Neuronal stem cell (in vitro differentiated cells): ENCODE results near the gene CHST15.
"Not testable (repeated sequence)": the region's sequence is repeated elsewhere in the genome, so short reads cannot be mapped to it uniquely, and the experiment has no call there.

Experiments used
- DNase-seq: peaks from one replicate; pipeline ENCODE4 v3.0.0-alpha.2; 2013; ENCODE audit warnings: low spot score
- H2AFZ ChIP-seq: one replicate; pipeline ENCODE4 v1.6.1; 2013; ENCODE audit warnings: mild to moderate bottlenecking, low read length, inconsistent platforms
- H2AK5ac ChIP-seq: 2 replicates; pipeline ENCODE4 v1.6.1; 2013; ENCODE audit warnings: low read depth, mild to moderate bottlenecking, inconsistent platforms, low read length, moderate library complexity, mixed read lengths
- H2BK120ac ChIP-seq: 2 replicates; pipeline ENCODE4 v1.6.1; 2013; ENCODE audit warnings: low read depth, mild to moderate bottlenecking, inconsistent platforms, low read length, moderate library complexity, mixed read lengths
- H2BK12ac ChIP-seq: one replicate; pipeline ENCODE4 v1.6.1; 2013; ENCODE audit warnings: low read length, inconsistent platforms
- H2BK15ac ChIP-seq: 2 replicates; pipeline ENCODE4 v1.6.1; 2013; ENCODE audit warnings: mild to moderate bottlenecking, low read length, inconsistent platforms, mixed read lengths
- H2BK5ac ChIP-seq: one replicate; pipeline ENCODE4 v1.6.1; 2013; ENCODE audit warnings: inconsistent platforms, mild to moderate bottlenecking, low read length, moderate library complexity
- H3K14ac ChIP-seq: one replicate; pipeline ENCODE4 v1.6.1; 2013; ENCODE audit warnings: low read length, inconsistent platforms
- H3K18ac ChIP-seq: 2 replicates; pipeline ENCODE4 v1.6.1; 2013; ENCODE audit warnings: low read length, inconsistent platforms
- H3K23ac ChIP-seq: 2 replicates; pipeline ENCODE4 v1.6.1; 2013; ENCODE audit warnings: low read depth, mild to moderate bottlenecking, mixed read lengths, low read length, inconsistent platforms; ENCODE audit not compliant: poor library complexity
- H3K27ac ChIP-seq: replicated peaks from 3 replicates; pipeline ENCODE4 v1.5.1; 2013; ENCODE audit warnings: low read length, inconsistent platforms
- H3K27me3 ChIP-seq, 3 experiments: 2 replicates each; pipeline ENCODE4 v1.6.1; 2013; ENCODE audit warnings: low read length in 3 of 3, mild to moderate bottlenecking in 2 of 3, inconsistent platforms in 1 of 3, low read depth in 1 of 3, mixed read lengths in 1 of 3, moderate library complexity in 1 of 3; ENCODE audit not compliant: control insufficient read depth in 3 of 3, insufficient read depth in 3 of 3
- H3K36me3 ChIP-seq, 2 donors: replicated peaks in 1 of 2; 2 replicates each; pipeline ENCODE4 v1.6.1; 2013; ENCODE audit warnings: low read length in 2 of 2; ENCODE audit not compliant: control insufficient read depth in 2 of 2, insufficient read depth in 2 of 2
- H3K4ac ChIP-seq: 2 replicates; pipeline ENCODE4 v1.6.1; 2013; ENCODE audit warnings: inconsistent platforms, mild to moderate bottlenecking, low read length, moderate library complexity
- H3K4me1 ChIP-seq, 2 donors: 1 replicate in 1 of 2; 2 replicates in 1 of 2; pipeline ENCODE4 v1.6.1; 2013; ENCODE audit warnings: low read length in 2 of 2, low read depth in 1 of 2; ENCODE audit not compliant: control insufficient read depth in 2 of 2, insufficient read depth in 1 of 2
- H3K4me2 ChIP-seq: one replicate; pipeline ENCODE4 v1.6.1; 2013; ENCODE audit warnings: mild to moderate bottlenecking, low read length, inconsistent platforms; ENCODE audit not compliant: insufficient read depth, poor library complexity, severe bottlenecking
- H3K4me3 ChIP-seq, 2 donors: 2 replicates each; pipeline ENCODE4 v1.5.1; 2013; ENCODE audit warnings: low read length in 2 of 2, mild to moderate bottlenecking in 2 of 2, inconsistent platforms in 1 of 2, moderate library complexity in 1 of 2
- H3K79me1 ChIP-seq: one replicate; pipeline ENCODE4 v1.6.1; 2013; ENCODE audit warnings: low read depth, mild to moderate bottlenecking, inconsistent platforms, low read length, moderate library complexity
- H3K9ac ChIP-seq: one replicate; pipeline ENCODE4 v1.6.1; 2013; ENCODE audit warnings: mild to moderate bottlenecking, low read depth, low read length, inconsistent platforms; ENCODE audit not compliant: poor library complexity
- H3K9me3 ChIP-seq, 2 donors: replicated peaks in 1 of 2; 2 replicates each; pipeline versions ENCODE3 to v1.6.1; 2013; ENCODE audit warnings: low read length in 2 of 2, mild to moderate bottlenecking in 2 of 2, inconsistent platforms in 1 of 2, low read depth in 1 of 2, mixed read lengths in 1 of 2, moderate library complexity in 1 of 2; ENCODE audit not compliant: control insufficient read depth in 2 of 2, insufficient read depth in 1 of 2
- H4K8ac ChIP-seq: one replicate; pipeline ENCODE4 v1.6.1; 2013; ENCODE audit warnings: low read depth, mild to moderate bottlenecking, inconsistent platforms, low read length, moderate library complexity
- H4K91ac ChIP-seq: one replicate; pipeline ENCODE4 v1.6.1; 2013; ENCODE audit warnings: low read length, low read depth, mild to moderate bottlenecking, inconsistent platforms; ENCODE audit not compliant: poor library complexity
- WGBS, 2 donors: extraction: QIAGEN DNeasy Blood & Tissue Kit; methylation state at CpG; one replicate each; pipeline ENCODE4 v1.1.7; 2013; ENCODE audit warnings: missing lambda C conversion rate in 2 of 2, mixed read lengths in 1 of 2; ENCODE audit not compliant: insufficient read length in 2 of 2, insufficient replicate concordance in 1 of 2; ENCODE audit errors: extremely low coverage in 2 of 2; 5-methylcytosine and 5-hydroxymethylcytosine counted together

Gene CHST15

DNA sequence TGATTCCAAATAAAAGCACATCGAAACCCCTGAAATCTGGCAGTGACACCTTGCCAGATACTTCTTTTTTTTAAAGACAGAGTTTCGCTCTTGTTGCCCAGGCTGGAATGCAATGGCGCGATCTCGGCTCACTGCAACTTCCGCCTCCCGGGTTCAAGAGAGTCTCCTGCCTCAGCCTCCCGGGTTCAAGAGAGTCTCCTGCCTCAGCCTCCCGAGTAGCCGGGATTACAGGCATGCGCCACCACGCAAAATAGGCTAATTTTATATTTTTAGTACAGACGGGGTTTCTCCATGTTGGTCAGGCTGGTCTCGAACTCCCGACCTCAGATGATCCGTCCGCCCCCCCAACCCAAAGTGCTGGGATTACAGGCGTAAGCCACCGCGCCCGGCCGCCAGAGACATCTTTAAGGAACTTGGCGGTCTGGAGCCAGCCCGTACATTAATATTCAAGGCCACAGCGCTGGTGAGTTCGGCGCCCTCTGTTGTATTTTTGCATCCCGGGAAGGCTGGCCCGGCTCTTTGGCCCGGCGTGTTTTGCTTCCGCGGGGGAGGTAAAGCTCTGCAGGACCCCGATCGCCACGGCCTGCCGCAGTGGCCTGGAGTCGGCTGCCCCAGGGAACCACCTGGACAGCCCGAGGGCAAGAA, 498 bp upstream of the CHST15 start:
- H3K9ac ChIP-seq, H3K9me3 ChIP-seq, H2AK5ac ChIP-seq, H2BK15ac ChIP-seq, H4K91ac ChIP-seq, H2BK120ac ChIP-seq, H2BK5ac ChIP-seq, H3K4ac ChIP-seq, H3K27ac ChIP-seq, H3K14ac ChIP-seq, H4K8ac ChIP-seq, H3K36me3 ChIP-seq, H3K79me1 ChIP-seq, DNase-seq, H2BK12ac ChIP-seq, H3K23ac ChIP-seq: not testable (repeated sequence)
- Histone ChIP-seq H3K27me3 (peaks cover 4 to 61% (median 17%) of the 10 kb centered on the region in 3 experiments), H2AFZ (peak overlapping the region; percentile 96), H3K4me3 (peak overlapping the region; percentile 72 to 77), H3K4me1 (peaks cover 5 to 19% of the 10 kb centered on the region in 2 donors), H3K4me2 (peak overlapping the region; percentile 100), H3K18ac (peak overlapping the region; percentile 27)
- no CpG with 5 or more reads among the region's 39 CpGs for WGBS, 2 donors

GRCh38 chr10:124092250-124092859, 1.0 kb downstream of the CHST15 start:
- Histone ChIP-seq H3K9ac (peak overlapping the region; percentile 86), H3K79me1 (peaks cover 3% of the 10 kb centered on the region), H3K4me3 (peak overlapping the region; percentile 72 to 78), H2AFZ (peak overlapping the region; percentile 96), H3K4me1 (peaks cover 5 to 19% of the 10 kb centered on the region in 2 donors), H3K9me3 (peaks cover 3 to 6% of the 10 kb centered on the region in 2 donors), H4K8ac (no peak overlapping the region), H3K18ac (peak overlapping the region; percentile 83), H3K4ac (no peak overlapping the region), H3K23ac (peak overlapping the region; percentile 70), H2BK5ac (no peak overlapping the region), H2BK12ac (no peak overlapping the region), H3K27me3 (peaks cover 0 to 64% (median 17%) of the 10 kb centered on the region in 3 experiments), H3K4me2 (peak overlapping the region; percentile 100), H2AK5ac (no peak overlapping the region), H2BK120ac (no peak overlapping the region), H3K27ac (no peak overlapping the region), H3K14ac (no peak overlapping the region), H3K36me3 (no peaks in the 10 kb centered on the region), H4K91ac (no peak overlapping the region), H2BK15ac (peak overlapping the region; percentile 72)
- peak; percentile 57 for DNase-seq
- WGBS, 2 donors, result no CpG with 5 or more reads among the region's 70 CpGs

DNA sequence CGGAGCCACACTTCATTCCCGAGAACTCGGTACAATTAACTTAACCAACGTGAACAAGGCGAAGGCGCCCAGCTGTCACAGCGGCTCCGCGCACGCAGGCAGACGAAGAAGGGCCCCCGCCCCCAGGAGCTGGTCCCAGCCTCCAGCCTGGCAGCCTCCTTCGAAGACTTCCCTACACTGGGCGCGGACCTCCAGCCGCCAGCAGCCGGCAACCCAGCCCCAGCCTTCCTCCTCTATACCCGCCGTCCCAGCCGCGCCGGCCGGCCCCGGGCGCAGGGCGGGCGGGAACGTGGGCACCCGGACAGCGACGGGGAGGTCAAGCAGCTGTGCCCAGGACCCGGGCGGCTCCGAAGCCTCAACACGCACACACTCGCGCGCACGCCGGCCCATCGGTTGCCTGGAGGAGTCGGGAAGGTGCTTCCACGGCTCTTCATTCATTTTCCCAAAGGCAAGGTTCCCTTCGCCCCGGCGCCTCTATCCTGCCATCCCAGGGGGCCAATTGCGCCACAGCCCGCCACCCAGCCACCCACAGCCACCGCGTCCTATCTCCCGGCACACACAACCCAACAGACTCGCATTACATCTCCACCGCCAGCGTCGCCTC, 1.6 kb downstream of the CHST15 start:
- no CpG with 5 or more reads among the region's 55 CpGs for WGBS, 2 donors
- peak overlapping the region; percentile 72 to 78 for H3K4me3 ChIP-seq

More for the DNA sequence above, 1.6 kb downstream of the CHST15 start:
- peak overlapping the region; percentile 97 for H3K4me2 ChIP-seq
- no peak overlapping the region for H3K4ac ChIP-seq
- H3K18ac ChIP-seq, result peak overlapping the region; percentile 83
- no peak overlapping the region for H4K91ac ChIP-seq
- H3K23ac ChIP-seq, result no peak overlapping the region
- H2BK120ac ChIP-seq, result no peak overlapping the region
- H2AFZ ChIP-seq, result peak overlapping the region; percentile 96
- H2AK5ac ChIP-seq, result peak overlapping the region; percentile 32
- no peak overlapping the region for H4K8ac ChIP-seq
- H3K36me3 ChIP-seq, result no peaks in the 10 kb centered on the region
- H2BK15ac ChIP-seq, result peak overlapping the region; percentile 72
- H3K9me3 ChIP-seq, result peaks cover 3 to 6% of the 10 kb centered on the region in 2 donors
- H2BK12ac ChIP-seq, result no peak overlapping the region
- H3K14ac ChIP-seq, result no peak overlapping the region
- peaks cover 3% of the 10 kb centered on the region for H3K79me1 ChIP-seq
- no peak overlapping the region for H3K27ac ChIP-seq
- H3K4me1 ChIP-seq, result peaks cover 5 to 21% of the 10 kb centered on the region in 2 donors
- H2BK5ac ChIP-seq, result no peak overlapping the region
- DNase-seq, result peak; percentile 24
- peak overlapping the region; percentile 86 for H3K9ac ChIP-seq
- peaks cover 0 to 62% (median 17%) of the 10 kb centered on the region in 3 experiments for H3K27me3 ChIP-seq
